Fibroblast of skin of left biceps (primary cell): Measurements from ENCODE around the gene DLG2.
"Not testable (repeated sequence)": the region's sequence is repeated elsewhere in the genome, so short reads cannot be mapped to it uniquely, and the experiment has no call there.

Experiments used
- DNase-seq, 2 experiments: peaks; one replicate each; pipeline ENCODE4 v3.0.0-alpha.2; 2013; ENCODE audit warnings: low read depth in 2 of 2

The DLG2 gene

DNA sequence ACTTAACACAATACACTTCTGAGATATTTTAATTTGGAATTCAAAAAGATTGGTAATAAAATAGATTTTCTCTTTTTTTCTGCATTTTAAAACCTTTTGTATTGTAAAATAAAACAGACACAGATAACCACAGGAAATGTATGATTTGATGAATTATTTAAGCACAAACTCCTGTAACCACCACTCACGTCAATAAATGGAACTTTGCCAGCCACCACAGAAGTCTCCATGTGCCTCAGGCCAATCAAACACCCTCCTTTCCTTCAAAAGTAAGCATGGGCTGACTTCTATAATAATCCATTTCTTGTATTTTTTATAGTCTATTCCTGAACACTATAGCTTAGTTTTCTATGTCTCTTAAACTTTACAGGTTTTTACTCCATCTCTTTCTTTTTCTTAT, 721.7 kb downstream of the DLG2 start:
- DNase-seq: peak; percentile 53 to 54

DNA sequence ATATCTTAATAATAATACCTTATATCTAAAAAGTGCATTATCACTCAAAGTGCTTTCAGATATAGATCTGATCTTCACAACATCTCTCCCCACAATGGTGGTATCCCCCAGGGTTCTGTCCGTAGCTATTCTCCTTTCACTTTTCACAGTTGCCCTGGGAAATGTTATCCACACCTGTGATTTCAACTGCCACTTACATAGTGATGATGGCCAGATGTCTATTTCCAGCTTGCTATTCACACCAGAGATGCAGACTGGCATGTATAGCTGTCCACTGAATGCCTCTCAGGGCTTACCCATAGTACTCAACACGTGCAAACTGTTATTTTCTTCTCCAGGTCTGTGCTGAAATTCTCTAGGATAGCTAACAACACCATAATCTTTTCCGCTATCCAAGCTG, 724.7 kb downstream of the DLG2 start:
- no peak for DNase-seq

DNA sequence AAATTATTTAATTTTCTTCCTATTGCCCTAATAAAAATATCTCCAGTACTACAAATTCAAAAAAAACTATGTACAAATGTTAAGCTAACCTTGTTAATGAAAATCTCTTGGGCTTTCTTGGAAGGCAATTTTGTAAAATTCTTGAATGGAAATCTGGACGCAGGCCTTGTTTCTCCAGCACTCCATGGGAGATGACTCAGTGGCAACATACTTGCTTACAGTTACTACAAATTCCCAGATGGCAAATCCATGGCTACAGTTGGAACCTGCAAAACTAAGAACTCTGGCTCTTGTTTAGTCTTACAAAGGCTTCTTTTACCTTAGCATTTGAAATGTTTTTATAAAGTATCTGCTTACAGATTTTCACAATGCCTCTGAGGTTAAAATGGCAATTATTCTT, 725.2 kb downstream of the DLG2 start:
- DNase-seq: peak; percentile 55 to 70

DNA sequence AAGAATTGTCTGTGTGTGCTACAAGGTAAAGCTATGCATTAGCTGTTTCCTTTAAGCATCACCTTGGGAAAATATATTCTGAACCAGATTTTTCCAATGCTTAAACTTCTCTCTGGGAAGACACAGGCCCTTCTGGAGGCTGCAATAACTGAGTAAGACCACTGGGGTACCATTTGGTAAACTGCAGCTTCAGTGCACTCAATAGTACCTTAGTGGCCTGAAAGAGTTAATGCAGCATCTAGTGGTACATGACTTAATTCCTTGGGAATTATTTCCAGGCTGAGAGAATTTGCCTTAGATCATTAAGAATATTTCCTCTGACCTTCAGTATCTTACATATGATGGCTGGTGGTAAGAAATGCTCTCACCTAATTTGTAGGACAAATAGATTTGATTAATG, 727.4 kb downstream of the DLG2 start:
- no peak for DNase-seq

DNA sequence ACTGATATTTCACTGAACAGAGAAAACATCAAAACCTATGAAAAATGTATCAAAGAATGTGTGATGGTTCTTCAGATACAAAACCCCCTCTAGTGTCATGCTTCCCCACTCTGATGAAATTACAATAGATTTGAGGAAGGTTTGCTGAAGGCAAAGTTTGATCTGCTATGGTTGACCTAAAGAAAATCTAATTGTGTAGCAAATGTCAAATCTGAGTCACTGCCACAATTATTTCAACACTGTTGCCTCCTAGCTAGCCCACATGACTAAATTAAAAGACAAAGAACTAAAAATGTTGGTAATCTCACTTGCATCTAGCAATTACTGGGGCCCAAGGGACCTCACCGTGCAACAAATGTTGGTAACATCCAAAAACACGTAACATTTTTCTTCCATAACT, 728.0 kb downstream of the DLG2 start:
- no peak for DNase-seq

DNA sequence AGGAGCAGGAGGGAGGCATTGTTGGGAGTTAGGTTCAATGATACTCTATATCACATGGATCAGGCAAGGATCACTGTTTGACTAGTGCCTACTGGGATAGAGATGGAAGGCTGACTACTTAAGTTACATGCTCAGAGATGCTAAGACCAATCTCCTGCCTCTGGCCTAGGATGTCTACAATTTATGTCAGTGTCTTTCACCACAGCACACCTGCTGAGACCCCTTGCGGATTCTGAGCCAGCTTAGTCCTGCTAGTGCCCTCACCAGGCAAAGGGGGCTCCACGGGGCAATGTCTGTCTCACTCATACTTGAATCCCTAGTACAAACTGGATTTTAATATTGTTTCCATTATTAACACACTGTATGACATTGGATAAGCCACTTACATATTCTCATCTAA, 732.5 kb downstream of the DLG2 start:
- no peak for DNase-seq

DNA sequence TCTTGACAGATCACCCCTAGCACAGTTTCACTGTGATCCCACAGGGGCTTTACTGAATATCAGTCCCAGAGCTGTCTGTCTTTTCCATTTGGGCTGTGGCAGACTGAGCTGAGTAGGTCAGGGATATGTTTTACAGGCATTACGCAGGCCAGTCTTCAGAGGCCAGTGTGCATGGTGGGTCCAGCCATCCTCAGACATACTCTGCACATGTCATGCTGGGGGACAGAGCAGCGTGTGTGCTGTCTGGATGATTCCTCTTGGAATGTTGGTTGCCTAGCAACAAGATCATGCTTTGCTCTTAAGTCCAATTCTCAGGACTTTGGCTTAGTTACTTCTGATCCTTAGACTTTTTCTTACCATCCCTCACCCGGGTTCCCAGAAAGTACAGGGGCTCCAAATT, 736.5 kb downstream of the DLG2 start:
- DNase-seq: no peak

DNA sequence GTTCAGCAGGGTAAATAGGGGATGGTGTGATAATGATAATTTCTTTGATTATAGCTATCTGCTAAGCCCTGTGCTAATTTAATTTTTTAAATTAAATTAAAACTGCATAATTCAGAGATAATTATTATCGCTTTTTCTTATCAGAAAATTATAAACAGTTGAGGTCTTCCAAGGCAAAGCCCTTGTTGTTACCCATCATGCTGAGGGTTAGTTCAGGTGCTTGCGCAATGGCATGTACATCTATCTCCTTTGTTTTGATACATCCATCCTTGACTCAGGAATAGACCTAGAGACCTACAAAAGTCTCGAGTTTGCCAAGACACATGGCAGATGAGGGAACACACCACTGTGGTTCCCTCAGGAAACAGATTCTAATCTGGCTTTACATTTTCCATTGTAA, 737.6 kb downstream of the DLG2 start:
- DNase-seq: no peak

DNA sequence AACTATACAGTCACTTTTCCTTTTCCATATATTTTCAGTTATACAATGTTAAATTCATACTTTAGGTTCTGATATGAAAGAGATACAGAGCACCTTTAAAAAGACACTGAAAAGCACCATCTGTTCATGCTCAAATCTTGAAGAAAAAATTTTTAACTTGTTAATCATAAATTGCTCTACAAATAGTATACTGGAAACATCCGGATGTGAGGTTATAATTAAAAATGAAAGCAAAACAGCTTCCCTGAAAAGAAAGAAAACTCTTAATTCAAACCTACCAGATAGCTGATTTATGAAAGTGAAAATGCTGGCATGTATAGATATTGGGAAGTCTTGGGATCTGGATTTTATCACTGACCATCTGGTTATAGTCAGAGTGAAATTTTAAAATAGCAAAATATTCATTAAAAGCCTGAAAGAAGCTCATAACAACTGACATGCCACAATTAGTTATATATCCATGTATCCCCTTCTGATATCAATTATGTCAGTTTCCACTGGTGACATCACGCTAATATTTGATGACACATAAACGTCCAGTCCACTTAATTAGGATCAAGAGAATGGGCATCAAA, 740.0 kb downstream of the DLG2 start:
- DNase-seq: no peak

DNA sequence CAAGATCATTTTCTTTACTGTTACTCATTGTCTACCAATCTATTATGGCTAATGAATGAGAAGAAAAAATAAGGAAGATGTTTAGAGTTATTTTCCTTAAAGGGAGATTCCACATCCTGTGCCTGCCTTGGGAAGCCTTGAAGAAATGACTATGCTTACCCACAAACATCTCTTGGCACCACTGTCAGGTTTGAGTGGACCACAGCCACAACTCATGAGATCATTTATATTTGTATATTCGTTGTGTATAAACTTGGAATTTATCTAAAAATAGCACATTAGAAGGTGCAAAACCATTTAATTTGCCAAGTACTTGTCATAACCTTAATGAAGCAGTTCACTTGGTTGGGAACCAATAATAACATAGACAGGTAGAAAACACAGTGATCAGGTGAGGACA, 740.8 kb downstream of the DLG2 start:
- DNase-seq: no peak

DNA sequence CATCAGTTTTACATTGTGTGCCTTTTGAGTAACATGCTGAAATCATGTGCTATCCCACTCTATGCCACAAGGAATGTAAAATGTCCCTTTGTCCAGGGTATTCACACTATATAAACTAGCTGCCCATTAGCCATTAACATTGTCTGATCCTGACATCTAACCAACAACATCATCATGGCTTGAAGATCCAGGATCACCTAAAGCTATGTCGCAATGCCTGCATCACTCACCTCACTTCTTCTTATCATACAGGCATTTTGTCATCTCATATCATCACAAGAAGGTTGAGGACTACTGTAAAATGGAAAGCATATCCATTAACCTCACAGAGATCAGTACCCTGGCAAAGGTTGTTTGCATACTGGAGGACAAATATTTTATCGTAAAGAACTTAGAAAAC, 742.3 kb downstream of the DLG2 start:
- no peak for DNase-seq

DNA sequence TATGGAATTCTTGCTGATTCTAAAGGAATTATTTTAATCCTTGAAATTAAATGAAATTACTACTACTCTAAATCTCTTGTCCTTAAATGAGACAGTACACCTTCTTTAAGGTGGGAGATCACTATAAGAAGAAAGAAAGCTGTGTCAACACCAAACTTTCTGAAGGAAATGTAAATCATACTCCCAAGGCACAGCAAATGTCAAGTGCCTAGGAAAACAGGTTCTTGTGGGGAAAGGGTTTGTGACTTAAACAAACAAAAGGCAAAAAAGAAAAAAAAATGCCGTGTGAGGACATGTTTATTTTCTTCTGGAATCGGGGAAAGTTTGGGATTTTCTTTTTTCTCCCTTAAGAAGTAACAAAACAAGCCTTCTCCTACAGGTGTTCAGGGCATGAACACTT, 745.1 kb downstream of the DLG2 start:
- DNase-seq: no peak

DNA sequence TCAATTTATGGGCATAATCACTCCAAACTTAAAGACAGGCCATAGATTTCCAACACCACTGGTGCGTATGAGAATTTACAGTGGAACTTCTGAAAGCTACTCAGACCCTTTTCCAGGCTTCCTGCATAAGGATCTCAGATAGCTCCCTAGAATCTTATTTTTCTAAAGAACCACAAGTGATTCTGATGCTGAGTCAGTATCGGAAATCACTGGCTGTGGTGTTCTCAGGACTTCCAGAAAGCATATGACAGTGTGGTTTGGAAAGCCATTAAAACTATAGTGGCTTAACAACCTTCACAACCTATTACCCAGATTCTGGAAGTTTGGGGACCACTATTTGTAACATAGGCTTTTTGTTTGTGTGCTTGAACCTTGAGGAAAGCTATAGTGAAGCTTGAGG, 756.0 kb downstream of the DLG2 start:
- no peak for DNase-seq

DNA sequence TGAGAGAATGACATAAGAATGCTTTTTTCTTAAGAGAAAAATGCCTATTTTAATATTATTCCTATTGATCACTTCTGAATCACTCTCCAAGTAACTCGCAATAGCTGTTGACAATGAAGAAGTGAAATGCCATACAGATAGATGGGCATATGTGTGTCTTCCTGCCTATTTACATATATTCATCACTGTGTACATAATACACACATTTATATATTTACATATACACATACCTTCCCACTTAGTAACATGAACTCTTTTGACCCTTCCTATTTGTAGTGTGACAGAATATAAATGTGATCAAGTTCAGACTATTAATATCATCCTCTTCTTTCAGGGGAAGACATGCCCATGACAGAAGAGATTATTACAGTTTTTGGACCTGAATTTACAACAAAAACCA, 756.7 kb downstream of the DLG2 start:
- DNase-seq: no peak

DNA sequence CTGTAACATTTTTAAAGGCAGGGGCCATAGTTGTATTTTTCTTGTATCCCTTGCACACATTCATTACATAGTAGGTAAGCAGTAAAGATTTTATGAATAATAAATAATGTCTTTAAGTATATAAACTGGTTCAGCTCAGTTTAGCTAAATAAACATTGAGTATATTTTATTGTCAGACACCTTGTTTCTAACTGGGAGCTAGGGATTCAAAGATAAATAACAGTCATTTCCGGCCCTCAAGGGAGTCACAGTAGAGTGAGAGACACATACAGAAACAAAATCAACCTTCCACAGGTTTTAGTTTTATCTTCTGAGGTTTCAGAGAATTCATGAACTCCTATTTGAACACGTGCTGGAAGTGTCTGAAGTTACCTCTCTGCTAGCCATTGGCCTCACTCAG, 760.2 kb downstream of the DLG2 start:
- no peak for DNase-seq

DNA sequence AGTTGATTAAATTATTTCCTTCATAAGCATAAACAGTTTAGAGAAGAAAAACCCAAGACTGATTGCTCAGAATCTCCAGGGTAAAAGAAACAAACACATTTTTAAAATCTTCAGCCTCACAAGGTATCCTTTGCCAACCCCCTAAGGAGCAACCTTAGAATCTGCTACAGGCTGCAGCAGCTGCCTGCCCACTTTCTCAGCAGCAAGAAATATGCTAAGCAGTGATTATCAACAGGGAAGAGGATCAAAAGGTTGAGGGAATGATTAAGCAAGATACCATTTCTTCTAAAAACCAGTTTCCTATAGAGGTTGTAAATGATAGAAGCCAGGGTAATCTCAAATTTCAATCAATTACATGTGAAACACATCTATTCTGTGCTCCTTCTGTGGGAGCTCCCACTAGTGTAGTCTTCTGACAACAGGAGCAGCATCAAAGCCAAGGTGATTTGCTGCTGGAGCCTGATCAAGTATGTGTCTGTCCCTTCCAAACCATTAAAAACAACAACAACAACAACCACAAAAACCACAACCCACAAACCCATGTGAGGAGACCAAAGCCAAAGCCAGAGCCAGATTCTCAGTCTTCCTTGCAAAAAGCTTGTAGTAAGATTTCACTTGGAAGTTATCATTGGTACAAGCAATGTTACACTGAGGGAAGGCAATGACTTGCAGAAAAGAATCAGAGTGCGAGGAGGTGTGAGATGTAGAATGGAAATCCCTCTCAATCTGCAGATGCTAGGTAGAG, 761.2 kb downstream of the DLG2 start:
- no peak for DNase-seq

DNA sequence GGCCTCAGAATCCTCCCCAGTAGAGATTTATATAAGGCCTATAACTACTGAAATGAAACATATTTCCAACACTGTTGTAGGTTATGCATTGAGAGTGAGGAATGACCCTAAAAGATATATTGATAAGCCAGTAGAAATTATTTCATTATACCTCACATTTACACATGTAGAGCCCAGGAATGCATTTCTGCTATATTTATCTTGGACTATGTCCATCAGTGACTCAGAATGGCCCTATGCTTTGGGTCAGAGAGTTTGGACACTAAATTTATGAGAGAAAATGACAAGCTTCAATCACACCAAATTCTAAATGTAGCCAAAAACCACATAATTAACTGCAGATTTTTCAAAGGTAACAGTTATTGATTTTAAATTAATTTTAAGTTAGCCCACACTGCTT, 761.9 kb downstream of the DLG2 start:
- DNase-seq: no peak

DNA sequence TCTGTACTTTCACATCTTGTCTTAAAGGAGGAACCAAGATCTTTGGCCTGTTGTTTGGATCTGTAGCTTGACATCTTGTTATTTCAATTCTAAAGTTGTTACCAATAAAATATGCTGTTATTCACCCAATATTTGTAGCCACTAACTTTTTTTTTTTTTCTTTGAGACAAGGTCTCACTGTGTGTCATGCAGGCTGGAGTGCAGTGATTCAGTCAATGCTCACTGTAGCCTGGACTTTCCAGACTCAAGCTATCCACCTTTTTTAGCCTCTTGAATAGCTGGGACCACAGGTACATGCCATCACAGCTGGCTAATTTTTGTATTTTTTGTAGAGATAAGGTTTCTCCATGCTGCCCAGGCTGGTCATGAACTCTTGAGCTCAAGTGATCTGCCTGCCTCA, 769.4 kb downstream of the DLG2 start:
- DNase-seq: no peak

DNA sequence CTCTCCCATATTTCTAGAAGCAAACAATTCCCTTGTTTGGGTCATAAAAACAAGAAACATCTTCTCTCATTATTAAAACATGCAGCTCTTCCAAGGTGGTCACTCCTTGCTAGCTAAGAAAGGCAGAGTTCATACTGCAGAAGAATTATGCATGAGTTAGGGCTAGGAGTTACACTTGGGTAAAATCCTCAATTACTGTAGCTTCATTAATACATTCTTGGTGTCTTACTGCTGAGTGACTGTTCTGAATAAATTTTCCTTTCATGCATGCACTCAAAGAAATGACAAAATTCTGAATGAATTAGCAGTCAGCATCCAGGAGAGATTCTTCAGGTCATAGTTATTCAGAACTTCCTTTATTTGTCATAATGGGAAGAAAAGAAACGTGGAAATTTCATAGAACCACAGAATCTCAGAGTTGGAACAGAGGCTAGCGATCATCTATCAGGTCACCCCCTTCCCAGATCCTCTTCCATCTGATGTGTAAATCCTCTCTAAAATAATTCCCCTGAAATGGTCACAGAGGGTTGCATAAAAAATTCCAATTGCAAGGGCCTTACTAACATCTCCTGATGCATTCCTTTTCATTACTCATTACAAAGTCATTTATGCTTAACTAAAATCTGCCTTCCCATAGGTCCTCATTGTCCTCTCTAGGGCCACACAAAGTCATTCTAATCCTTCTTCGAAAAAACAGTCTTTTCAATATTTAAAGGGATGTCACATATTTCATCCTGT, 771.5 kb downstream of the DLG2 start:
- DNase-seq: peak; percentile 56 to 66

DNA sequence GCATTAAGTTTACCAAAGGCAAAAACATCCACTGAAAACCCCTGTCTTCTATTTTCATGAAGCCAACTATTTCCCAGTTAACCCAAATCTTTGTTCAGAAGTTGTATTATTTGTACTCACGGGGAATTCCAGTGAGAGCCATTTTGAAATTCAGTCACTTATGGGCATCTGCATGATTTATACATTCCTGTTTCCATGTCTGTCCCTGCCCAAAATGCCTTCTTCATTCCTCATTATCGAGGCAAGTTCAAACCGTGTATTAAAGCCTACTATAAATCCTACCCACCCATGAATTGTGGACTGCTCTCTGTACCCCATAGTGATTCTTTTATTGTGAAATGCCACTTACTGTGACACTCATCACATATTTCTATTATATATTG, 772.7 kb downstream of the DLG2 start:
- DNase-seq: no peak

DNA sequence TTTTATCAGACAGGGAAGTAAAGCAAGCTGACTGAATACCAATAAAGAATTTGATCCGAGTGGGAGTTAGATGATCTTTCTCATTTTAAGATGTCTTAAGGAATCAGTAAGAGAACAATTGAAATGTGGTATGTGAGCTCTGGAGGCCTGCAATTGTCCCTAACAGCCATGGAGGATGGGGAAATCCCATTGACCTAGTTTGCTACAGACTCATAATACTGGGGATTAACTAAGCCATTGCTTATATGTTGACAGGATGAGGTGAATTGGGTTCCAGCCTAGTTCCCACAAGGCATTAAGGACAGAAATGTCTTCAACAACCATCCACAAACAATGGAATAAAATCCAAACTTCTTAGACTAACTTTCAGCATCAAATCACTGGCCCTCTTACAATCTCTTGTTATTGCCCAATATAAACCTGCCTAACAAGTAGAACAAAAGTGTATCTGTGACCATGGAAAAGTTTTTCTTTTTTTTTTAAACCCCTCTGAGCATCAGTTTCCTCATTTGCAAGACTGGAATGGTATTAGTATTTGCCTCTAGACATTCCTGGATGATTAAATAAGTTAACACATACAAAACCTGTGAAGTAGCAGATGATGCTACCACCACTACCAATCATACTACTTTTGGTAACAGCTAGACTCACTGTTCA, 773.2 kb downstream of the DLG2 start:
- DNase-seq: no peak

DNA sequence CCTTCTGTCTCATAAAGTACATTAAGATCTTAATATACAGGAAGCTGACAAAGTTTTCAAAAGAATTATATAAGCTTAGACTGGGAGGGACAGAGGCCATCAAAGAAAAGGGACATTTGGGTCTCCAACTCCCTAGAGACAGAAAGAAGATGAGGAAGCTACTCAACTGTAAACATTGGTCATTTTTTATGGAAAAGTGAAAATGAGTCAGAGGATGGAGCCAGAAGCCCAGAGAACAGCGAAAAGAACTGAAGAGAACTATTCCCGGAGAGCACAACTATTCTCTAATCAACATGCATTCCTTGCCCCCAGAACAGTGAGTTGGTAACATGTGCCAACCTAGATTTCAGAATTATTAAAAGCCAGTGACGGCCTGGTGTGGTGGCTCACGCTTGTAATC, 779.3 kb downstream of the DLG2 start:
- DNase-seq: no peak

DNA sequence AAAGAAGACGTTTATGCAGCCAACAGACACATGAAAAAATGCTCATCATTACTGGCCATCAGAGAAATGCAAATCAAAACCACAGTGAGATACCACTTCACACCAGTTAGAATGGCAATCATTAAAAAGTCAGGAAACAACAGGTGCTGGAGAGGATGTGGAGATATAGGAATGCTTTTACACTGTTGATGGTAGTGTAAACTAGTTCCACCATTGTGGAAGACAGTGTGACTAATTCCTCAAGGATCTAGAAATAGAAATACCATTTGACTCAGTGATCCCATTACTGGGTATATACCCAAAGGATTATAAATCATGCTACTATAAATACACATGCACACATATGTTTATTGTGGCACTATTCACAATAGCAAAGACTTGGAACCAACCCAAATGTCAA, 786.9 kb downstream of the DLG2 start:
- not testable (repeated sequence) for DNase-seq
